ENCODE results near the gene ACVR1.

The ACVR1 gene

DNA sequence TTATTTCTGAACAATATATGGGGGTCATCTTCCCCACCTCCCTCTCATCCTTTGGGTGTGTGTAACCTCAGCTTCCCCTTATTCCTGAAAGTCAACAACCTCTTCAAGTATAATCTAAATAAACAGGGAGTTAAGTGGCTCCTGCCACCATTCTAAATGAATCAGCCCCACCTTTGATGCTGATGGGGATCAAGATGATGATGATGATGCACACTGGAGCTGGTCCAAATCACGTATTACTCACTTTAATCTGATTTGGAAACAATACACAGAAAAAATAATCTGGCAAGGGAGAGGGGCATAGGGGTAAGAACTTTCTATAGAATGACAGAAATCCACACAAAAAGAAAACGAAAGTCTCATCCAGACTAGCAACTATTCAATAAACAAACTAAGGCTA, 7.1 kb downstream of the ACVR1 start:
- H3K36me3 ChIP-seq (ENCODE audit: insufficient read depth, low read length): no peaks in the 10 kb centered on the region
- H3K9ac ChIP-seq (ENCODE audit: low read length): no peak overlapping the region
- H3K27me3 ChIP-seq (ENCODE audit: control insufficient read depth in 1 of 2, insufficient read depth in 2 of 2, low read length in 2 of 2): no peaks in the 10 kb centered on the region
- no peaks in the 10 kb centered on the region for H3K9me3 ChIP-seq (ENCODE audit: low read length)
- no peak overlapping the region for H3K27ac ChIP-seq (ENCODE audit: low read depth, low read length)
- H3K4me1 ChIP-seq (ENCODE audit: insufficient read depth, low read length): peaks cover 36% of the 10 kb centered on the region
- no peak overlapping the region for H3K4me3 ChIP-seq (ENCODE audit: low read depth in 1 of 2, low read length in 2 of 2)

DNA sequence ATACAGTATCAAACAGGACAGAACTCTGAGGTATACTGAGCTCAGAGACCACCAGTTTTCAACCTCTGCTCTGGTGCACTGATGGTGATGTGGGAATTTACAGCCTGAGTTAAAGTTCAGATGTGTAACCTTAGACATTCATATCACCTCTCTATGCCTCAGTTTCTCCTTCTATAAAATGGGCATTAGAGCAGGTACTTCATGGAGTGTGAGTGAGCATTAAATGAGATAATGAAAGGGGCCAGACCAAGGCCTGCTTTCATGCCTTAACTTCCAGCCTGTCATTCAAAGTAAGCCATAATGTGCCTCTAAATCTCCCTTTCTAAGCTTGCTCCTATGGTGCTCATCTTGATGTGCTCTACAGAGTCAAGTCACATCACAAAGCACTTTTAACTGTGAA, 8.4 kb downstream of the ACVR1 start:
- Histone ChIP-seq H3K4me1 (ENCODE audit: insufficient read depth, low read length) (peaks cover 24% of the 10 kb centered on the region), H3K9me3 (ENCODE audit: low read length) (no peaks in the 10 kb centered on the region), H3K27me3 (ENCODE audit: control insufficient read depth in 1 of 2, insufficient read depth in 2 of 2, low read length in 2 of 2) (no peaks in the 10 kb centered on the region)

DNA sequence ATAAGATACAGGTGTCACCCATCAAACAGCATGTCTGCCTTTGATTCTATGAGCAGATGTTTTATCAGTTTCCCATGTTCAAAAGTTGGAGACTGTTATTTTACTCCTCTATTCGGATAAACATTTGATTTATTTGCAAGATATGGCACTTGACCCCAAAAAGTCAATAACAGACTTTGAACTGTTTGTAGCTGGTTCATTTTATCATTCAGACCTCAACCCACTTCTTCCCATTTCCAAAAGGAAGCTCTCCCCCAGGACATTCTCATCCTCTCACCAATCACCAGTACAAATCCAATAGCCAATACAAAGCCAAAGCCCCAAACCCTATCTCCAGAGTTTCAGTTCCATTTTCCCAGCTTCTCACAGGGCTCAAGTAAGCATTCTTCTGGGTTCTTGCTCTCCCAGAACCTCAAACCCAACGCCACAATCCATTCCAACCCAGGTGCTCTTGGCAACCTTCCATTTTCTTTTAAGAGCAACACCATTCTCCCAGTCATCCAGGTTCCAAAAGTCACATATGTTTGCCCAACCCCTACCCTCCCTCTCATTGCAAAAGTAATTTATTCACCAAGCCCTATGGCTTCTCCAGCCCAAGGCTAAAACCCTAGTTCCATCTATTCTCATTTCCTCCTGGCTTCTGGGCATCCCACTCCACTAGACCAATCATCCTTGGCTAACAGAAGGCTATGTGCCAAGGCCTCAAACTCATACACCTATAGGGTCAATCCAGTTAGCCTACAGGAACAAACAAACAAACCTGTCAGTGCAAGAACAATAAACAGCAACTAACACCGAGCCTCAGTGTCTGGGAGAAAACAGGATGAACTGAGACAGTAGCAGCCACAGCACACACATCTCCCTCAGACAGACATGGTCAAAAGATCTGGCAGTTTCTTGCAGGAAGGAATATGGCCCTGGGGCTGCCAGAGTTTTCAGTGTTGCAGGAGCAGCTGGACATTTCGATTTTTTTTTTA, 9.2 kb downstream of the ACVR1 start:
- Histone ChIP-seq H3K4me1 (ENCODE audit: insufficient read depth, low read length) (peaks cover 16% of the 10 kb centered on the region), H3K27ac (ENCODE audit: low read depth, low read length) (no peak overlapping the region), H3K36me3 (ENCODE audit: insufficient read depth, low read length) (no peaks in the 10 kb centered on the region), H3K4me3 (ENCODE audit: low read depth in 1 of 2, low read length in 2 of 2) (no peak overlapping the region), H3K9me3 (ENCODE audit: low read length) (no peaks in the 10 kb centered on the region), H3K27me3 (ENCODE audit: control insufficient read depth in 1 of 2, insufficient read depth in 2 of 2, low read length in 2 of 2) (no peaks in the 10 kb centered on the region), H3K9ac (ENCODE audit: low read length) (no peak overlapping the region)

More for the DNA sequence above, 8.4 kb downstream of the ACVR1 start:
- Histone ChIP-seq H3K9ac (ENCODE audit: low read length) (no peak overlapping the region), H3K4me3 (ENCODE audit: low read depth in 1 of 2, low read length in 2 of 2) (no peak overlapping the region), H3K27ac (ENCODE audit: low read depth, low read length) (no peak overlapping the region), H3K36me3 (ENCODE audit: insufficient read depth, low read length) (no peaks in the 10 kb centered on the region)

- H3K4me3 ChIP-seq (ENCODE audit: low read depth in 1 of 2, low read length in 2 of 2): no peak overlapping the region
- peaks cover 9% of the 10 kb centered on the region for H3K4me1 ChIP-seq (ENCODE audit: insufficient read depth, low read length)
- H3K27me3 ChIP-seq (ENCODE audit: control insufficient read depth in 1 of 2, insufficient read depth in 2 of 2, low read length in 2 of 2): no peaks in the 10 kb centered on the region
- H3K36me3 ChIP-seq (ENCODE audit: insufficient read depth, low read length): no peaks in the 10 kb centered on the region
- no peak overlapping the region for H3K9ac ChIP-seq (ENCODE audit: low read length)
- no peak overlapping the region for H3K27ac ChIP-seq (ENCODE audit: low read depth, low read length)
- no peaks in the 10 kb centered on the region for H3K9me3 ChIP-seq (ENCODE audit: low read length)
Observed at GRCh38 chr2:157866202-157866601, 9.9 kb downstream of the ACVR1 start.

DNA sequence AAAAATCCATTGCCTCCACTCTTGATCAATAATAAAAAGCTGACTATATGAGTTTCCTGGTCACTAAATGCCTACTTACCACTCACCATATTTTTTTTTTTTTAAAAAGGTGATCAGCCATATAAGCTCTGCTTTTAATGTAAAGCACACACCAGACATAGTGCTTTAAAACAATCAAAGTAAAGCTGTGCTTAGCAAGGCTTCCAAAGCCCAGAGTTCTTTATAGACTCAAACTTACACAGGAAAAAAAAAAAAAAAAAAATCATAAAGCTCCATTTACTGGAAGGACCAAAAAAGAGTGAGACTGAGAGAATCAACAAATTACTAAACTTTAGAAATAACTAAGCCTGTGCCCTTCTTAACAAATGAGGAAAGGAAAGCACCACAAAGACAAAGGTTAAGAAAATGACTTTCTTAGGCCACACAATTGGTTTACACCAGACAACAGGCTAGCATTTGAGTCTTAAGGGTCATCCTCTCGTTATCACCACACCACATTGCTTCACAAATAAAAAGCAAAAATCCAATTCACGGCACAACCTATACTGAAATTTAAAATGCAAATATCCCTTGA, 11.2 kb downstream of the ACVR1 start:
- no peak overlapping the region for H3K9ac ChIP-seq (ENCODE audit: low read length)
- H3K9me3 ChIP-seq (ENCODE audit: low read length): no peaks in the 10 kb centered on the region
- H3K4me3 ChIP-seq (ENCODE audit: low read depth in 1 of 2, low read length in 2 of 2): no peak overlapping the region
- no peaks in the 10 kb centered on the region for H3K27me3 ChIP-seq (ENCODE audit: control insufficient read depth in 1 of 2, insufficient read depth in 2 of 2, low read length in 2 of 2)
- no peak overlapping the region for H3K27ac ChIP-seq (ENCODE audit: low read depth, low read length)
- H3K4me1 ChIP-seq (ENCODE audit: insufficient read depth, low read length): peaks cover 4% of the 10 kb centered on the region
- H3K36me3 ChIP-seq (ENCODE audit: insufficient read depth, low read length): no peaks in the 10 kb centered on the region

- Histone ChIP-seq H3K4me1 (ENCODE audit: insufficient read depth, low read length) (no peaks in the 10 kb centered on the region), H3K27me3 (ENCODE audit: control insufficient read depth in 1 of 2, insufficient read depth in 2 of 2, low read length in 2 of 2) (no peaks in the 10 kb centered on the region), H3K36me3 (ENCODE audit: insufficient read depth, low read length) (peaks cover 5% of the 10 kb centered on the region), H3K27ac (ENCODE audit: low read depth, low read length) (no peak overlapping the region), H3K4me3 (ENCODE audit: low read depth in 1 of 2, low read length in 2 of 2) (no peak overlapping the region), H3K9ac (ENCODE audit: low read length) (no peak overlapping the region), H3K9me3 (ENCODE audit: low read length) (no peaks in the 10 kb centered on the region)
Observed at GRCh38 chr2:157858846-157859245, 17.3 kb downstream of the ACVR1 start.

GRCh38 chr2:157857881-157858280, 18.2 kb downstream of the ACVR1 start:
- H3K4me3 ChIP-seq (ENCODE audit: low read depth in 1 of 2, low read length in 2 of 2): no peak overlapping the region
- no peak overlapping the region for H3K27ac ChIP-seq (ENCODE audit: low read depth, low read length)
- no peaks in the 10 kb centered on the region for H3K27me3 ChIP-seq (ENCODE audit: control insufficient read depth in 1 of 2, insufficient read depth in 2 of 2, low read length in 2 of 2)
- no peaks in the 10 kb centered on the region for H3K4me1 ChIP-seq (ENCODE audit: insufficient read depth, low read length)
- H3K9me3 ChIP-seq (ENCODE audit: low read length): no peaks in the 10 kb centered on the region
- peaks cover 5% of the 10 kb centered on the region for H3K36me3 ChIP-seq (ENCODE audit: insufficient read depth, low read length)
- H3K9ac ChIP-seq (ENCODE audit: low read length): no peak overlapping the region

GRCh38 chr2:157856187-157856515, 20.0 kb downstream of the ACVR1 start:
- no peak overlapping the region for H3K4me3 ChIP-seq (ENCODE audit: low read depth in 1 of 2, low read length in 2 of 2)
- H3K27ac ChIP-seq (ENCODE audit: low read depth, low read length): no peak overlapping the region
- no peaks in the 10 kb centered on the region for H3K27me3 ChIP-seq (ENCODE audit: control insufficient read depth in 1 of 2, insufficient read depth in 2 of 2, low read length in 2 of 2)
- H3K9me3 ChIP-seq (ENCODE audit: low read length): no peaks in the 10 kb centered on the region
- H3K4me1 ChIP-seq (ENCODE audit: insufficient read depth, low read length): no peaks in the 10 kb centered on the region
- peaks cover 5% of the 10 kb centered on the region for H3K36me3 ChIP-seq (ENCODE audit: insufficient read depth, low read length)
- no peak overlapping the region for H3K9ac ChIP-seq (ENCODE audit: low read length)

DNA sequence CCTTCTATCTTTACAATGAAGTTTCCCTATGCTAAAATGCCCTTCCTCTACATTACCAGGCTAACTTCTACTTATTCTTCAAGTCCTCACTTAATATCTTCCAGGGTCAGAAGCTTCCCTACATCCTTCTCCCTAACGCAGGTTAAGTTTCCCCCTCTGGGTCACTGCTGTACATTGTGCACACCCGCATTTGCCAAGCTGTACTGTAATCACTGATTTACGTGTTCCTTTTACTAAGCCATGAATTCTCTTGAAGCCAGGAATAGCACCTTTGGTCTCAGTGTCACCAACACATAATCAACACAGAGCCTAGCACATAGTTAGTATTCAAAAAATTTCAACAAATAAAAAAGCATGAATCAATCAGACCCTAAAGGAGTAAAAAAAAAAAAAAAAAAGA, 22.3 kb downstream of the ACVR1 start:
- no peak overlapping the region for H3K27ac ChIP-seq (ENCODE audit: low read depth, low read length)

DNA sequence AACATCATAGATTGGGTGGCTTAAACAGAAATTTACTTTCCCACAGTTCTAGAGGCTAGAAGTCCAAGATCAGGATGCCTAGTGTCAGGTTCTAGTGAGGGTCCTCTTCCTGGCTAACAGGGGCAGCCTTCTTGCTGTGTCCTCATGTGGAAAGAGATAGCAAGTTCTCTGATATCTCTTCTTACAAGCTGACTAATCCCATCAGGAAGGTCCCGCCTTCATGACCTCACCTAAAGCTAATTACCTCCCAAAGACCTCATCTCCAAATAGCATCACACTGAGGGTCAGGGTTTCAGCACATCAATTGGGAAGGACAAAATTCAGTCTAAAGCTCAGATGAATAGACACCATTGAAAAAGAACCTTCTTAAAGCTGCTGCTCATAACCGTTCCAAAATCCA, 22.9 kb downstream of the ACVR1 start:
- H3K36me3 ChIP-seq (ENCODE audit: insufficient read depth, low read length): peaks cover 5% of the 10 kb centered on the region
- H3K9me3 ChIP-seq (ENCODE audit: low read length): no peaks in the 10 kb centered on the region
- no peak overlapping the region for H3K4me3 ChIP-seq (ENCODE audit: low read depth in 1 of 2, low read length in 2 of 2)
- peaks cover 5% of the 10 kb centered on the region for H3K4me1 ChIP-seq (ENCODE audit: insufficient read depth, low read length)
- no peak overlapping the region for H3K9ac ChIP-seq (ENCODE audit: low read length)
- H3K27me3 ChIP-seq (ENCODE audit: control insufficient read depth in 1 of 2, insufficient read depth in 2 of 2, low read length in 2 of 2): no peaks in the 10 kb centered on the region
- no peak overlapping the region for H3K27ac ChIP-seq (ENCODE audit: low read depth, low read length)

More for the DNA sequence above, 22.3 kb downstream of the ACVR1 start:
- H3K27me3 ChIP-seq (ENCODE audit: control insufficient read depth in 1 of 2, insufficient read depth in 2 of 2, low read length in 2 of 2): no peaks in the 10 kb centered on the region
- H3K9me3 ChIP-seq (ENCODE audit: low read length): no peaks in the 10 kb centered on the region
- H3K4me1 ChIP-seq (ENCODE audit: insufficient read depth, low read length): peaks cover 5% of the 10 kb centered on the region
- H3K9ac ChIP-seq (ENCODE audit: low read length): no peak overlapping the region
- H3K4me3 ChIP-seq (ENCODE audit: low read depth in 1 of 2, low read length in 2 of 2): no peak overlapping the region
- H3K36me3 ChIP-seq (ENCODE audit: insufficient read depth, low read length): peaks cover 5% of the 10 kb centered on the region

DNA sequence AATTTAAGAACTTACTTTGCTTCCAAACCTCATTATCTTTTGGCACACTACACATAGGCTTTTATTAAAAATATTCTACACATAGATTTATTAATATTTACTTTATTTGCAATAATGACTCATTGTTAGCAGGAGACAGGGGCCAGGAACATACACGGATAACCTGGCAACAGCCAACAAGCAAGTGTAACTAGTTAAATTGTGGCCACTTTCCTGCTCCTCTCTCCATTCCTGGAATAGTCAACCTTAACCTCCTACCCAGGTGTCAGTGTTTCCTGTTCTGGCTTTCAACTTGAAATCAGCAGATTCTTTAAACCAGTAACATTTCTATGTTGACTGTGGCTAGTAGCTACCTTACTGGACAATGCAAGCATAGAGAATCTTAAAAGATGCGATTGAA, 26.5 kb downstream of the ACVR1 start:
- Histone ChIP-seq H3K4me1 (ENCODE audit: insufficient read depth, low read length) (peaks cover 5% of the 10 kb centered on the region), H3K27me3 (ENCODE audit: control insufficient read depth in 1 of 2, insufficient read depth in 2 of 2, low read length in 2 of 2) (no peaks in the 10 kb centered on the region), H3K36me3 (ENCODE audit: insufficient read depth, low read length) (no peaks in the 10 kb centered on the region), H3K9ac (ENCODE audit: low read length) (no peak overlapping the region), H3K4me3 (ENCODE audit: low read depth in 1 of 2, low read length in 2 of 2) (no peak overlapping the region), H3K9me3 (ENCODE audit: low read length) (no peaks in the 10 kb centered on the region), H3K27ac (ENCODE audit: low read depth, low read length) (no peak overlapping the region)

GRCh38 chr2:157848213-157848612, 27.9 kb downstream of the ACVR1 start:
- H3K27me3 ChIP-seq (ENCODE audit: control insufficient read depth in 1 of 2, insufficient read depth in 2 of 2, low read length in 2 of 2): no peaks in the 10 kb centered on the region
- H3K27ac ChIP-seq (ENCODE audit: low read depth, low read length): no peak overlapping the region
- H3K9ac ChIP-seq (ENCODE audit: low read length): no peak overlapping the region
- no peaks in the 10 kb centered on the region for H3K9me3 ChIP-seq (ENCODE audit: low read length)
- H3K4me1 ChIP-seq (ENCODE audit: insufficient read depth, low read length): peaks cover 16% of the 10 kb centered on the region
- H3K4me3 ChIP-seq (ENCODE audit: low read depth in 1 of 2, low read length in 2 of 2): no peak overlapping the region
- no peaks in the 10 kb centered on the region for H3K36me3 ChIP-seq (ENCODE audit: insufficient read depth, low read length)

Data from muscle layer of colon (tissue), 2 donors.